H1 (cell line): ENCODE measurements around the gene CHD9. TPM values are rescaled to one million over a fixed set of nuclear protein-coding genes. Genes with fewer than 3 reads are reported as not detected.

Experiments
- BCL11A ChIP-seq, 2 experiments: IDR thresholded peaks; one replicate each; pipeline ENCODE4 v1.6.1; 2011; ENCODE audit warnings: low read depth in 2 of 2, low read length in 2 of 2, mild to moderate bottlenecking in 2 of 2
- NRF1 ChIP-seq: IDR thresholded peaks from 2 replicates; pipeline ENCODE4 v1.6.1; 2011; ENCODE audit warnings: mild to moderate bottlenecking, low read depth, low read length, improper control_type of control experiment
- RNF2 ChIP-seq: fragments of 200-900, 300-1000 bp; sonication (generic); IDR thresholded peaks from 2 replicates; pipeline ENCODE4 v1.7.1; 2016; ENCODE audit warnings: borderline replicate concordance, low read depth, mild to moderate bottlenecking, antibody characterized with exemption, low read length; ENCODE audit not compliant: poor library complexity, severe bottlenecking; ENCODE audit errors: missing control alignments
- polyA plus RNA-seq, 7 experiments: library from polyadenylated mRNA; depleted of rRNA in 3 of 7; stranded (reverse) in 5 of 7; unstranded in 2 of 7; fragments of >200 nt in 5 of 7; fragments of 200-250 nt in 2 of 7; gene quantifications; 1 replicate in 5 of 7; 2 replicates in 1 of 7; 4 replicates in 1 of 7; pipeline versions ENCODE4 v1.2.1 to v1.2.3, GENCODE V29; 2011 to 2013; ENCODE audit warnings: missing spikeins in 2 of 7, mixed read lengths in 2 of 7
- total RNA-seq: library from RNA; stranded (reverse); fragmentation: NEBNext Ultra II Directional; extraction: Animal tissue kit (Norgen Biotek cat#: 25700); gene quantifications from 2 replicates; pipeline ENCODE4 v1.2.1, GENCODE V29; 2021
- TF ChIP-seq, protein P1 (sequence below): IDR thresholded peaks from 2 replicates; pipeline ENCODE4 v1.6.1; 2011; ENCODE audit warnings: low read length, improper control_type of control experiment

CHD9 gene
- total and polyA plus RNA-seq, 2 of the 8 experiments (the other 6 are each of a cell fraction or from before 2014, with no cell fraction given) = 9.9 to 32.4 TPM

DNA sequence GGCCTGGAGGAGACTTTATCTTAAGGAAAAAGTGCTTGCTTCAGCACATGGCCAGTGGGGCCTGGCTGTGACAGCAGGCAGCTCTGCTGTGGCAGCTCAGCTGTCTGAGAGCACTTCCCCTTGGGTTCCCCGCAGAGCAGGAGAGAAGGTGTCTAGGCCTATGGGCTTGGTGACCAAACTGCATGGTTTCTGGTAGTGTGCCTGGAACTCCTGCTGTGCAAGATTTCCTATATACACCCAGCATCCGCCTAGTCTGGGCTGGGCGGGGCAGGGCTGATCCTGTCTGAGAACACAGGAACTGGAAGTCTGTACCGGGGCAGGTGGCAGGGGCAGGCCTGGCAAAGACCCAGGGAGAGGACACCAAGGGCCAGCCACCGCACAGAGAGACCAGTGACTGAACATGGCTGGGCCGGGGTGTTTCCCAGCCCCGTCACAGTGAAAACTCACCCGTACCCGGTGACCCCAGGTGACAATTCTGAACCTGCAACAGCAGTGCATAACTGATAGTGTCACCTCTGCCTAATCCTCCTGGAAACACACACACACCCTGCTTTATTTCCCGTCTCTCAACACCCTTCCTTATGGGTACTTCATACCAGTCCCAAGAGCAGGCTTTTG lies 39.3 kb downstream of the CHD9 start (continued):
- TF ChIP-seq BCL11A (IDR thresholded peaks at IDR 0.05; ENCODE audit: low read depth in 2 of 2, low read length in 2 of 2) (no peak), RNF2 (no peak), NRF1 (no peak)
- TF ChIP-seq, protein P1, sequence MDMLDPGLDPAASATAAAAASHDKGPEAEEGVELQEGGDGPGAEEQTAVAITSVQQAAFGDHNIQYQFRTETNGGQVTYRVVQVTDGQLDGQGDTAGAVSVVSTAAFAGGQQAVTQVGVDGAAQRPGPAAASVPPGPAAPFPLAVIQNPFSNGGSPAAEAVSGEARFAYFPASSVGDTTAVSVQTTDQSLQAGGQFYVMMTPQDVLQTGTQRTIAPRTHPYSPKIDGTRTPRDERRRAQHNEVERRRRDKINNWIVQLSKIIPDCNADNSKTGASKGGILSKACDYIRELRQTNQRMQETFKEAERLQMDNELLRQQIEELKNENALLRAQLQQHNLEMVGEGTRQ = no peak
